SK-N-SH (cell line): ENCODE results near the gene G3BP1.
"Not testable (repeated sequence)": the region's sequence is repeated elsewhere in the genome, so short reads cannot be mapped to it uniquely, and the experiment has no call there.

Source experiments
- EP300 ChIP-seq, 2 experiments: IDR thresholded peaks; 2 replicates each; pipeline versions ENCODE4 v1.4.0 to v1.6.1; 2012; ENCODE audit warnings: borderline replicate concordance in 1 of 2, low read depth in 1 of 2, low read length in 1 of 2
- SIN3A ChIP-seq: IDR thresholded peaks from 2 replicates; pipeline ENCODE4 v1.6.1; 2012; ENCODE audit warnings: low read depth, mild to moderate bottlenecking, low read length, moderate library complexity, borderline replicate concordance
- YY1 ChIP-seq: IDR thresholded peaks from 2 replicates; pipeline ENCODE4 v1.4.0; 2012; ENCODE audit warnings: low read depth, mild to moderate bottlenecking
- TF ChIP-seq, protein P1 (sequence below): fragments of 200-600 bp; sonication (generic); IDR thresholded peaks from 2 replicates; pipeline ENCODE4 v1.6.1; 2017; ENCODE audit warnings: antibody characterized with exemption, mild to moderate bottlenecking, moderate library complexity

DNA sequence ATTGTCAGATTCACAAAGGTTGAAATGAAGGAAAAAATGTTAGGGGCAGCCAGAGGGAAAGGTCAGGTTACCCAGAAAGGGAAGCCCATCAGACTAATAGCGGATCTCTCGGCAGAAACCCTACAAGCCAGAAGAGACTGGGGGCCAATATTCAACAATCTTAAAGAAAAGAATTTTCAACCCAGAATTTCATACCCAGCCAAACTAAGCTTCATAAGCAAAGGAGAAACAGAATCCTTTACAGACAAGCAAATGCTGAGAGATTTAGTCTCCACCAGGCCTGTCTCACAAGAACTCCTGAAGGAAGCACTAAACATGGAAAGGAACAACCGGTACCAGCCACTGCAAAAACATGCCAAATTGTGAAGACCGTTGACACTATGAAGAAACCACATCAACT is 61.1 kb downstream of the G3BP1 start:
- TF ChIP-seq, protein P1, sequence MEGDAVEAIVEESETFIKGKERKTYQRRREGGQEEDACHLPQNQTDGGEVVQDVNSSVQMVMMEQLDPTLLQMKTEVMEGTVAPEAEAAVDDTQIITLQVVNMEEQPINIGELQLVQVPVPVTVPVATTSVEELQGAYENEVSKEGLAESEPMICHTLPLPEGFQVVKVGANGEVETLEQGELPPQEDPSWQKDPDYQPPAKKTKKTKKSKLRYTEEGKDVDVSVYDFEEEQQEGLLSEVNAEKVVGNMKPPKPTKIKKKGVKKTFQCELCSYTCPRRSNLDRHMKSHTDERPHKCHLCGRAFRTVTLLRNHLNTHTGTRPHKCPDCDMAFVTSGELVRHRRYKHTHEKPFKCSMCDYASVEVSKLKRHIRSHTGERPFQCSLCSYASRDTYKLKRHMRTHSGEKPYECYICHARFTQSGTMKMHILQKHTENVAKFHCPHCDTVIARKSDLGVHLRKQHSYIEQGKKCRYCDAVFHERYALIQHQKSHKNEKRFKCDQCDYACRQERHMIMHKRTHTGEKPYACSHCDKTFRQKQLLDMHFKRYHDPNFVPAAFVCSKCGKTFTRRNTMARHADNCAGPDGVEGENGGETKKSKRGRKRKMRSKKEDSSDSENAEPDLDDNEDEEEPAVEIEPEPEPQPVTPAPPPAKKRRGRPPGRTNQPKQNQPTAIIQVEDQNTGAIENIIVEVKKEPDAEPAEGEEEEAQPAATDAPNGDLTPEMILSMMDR = not testable (repeated sequence)
- not testable (repeated sequence) for TF ChIP-seq YY1; EP300 (IDR thresholded peaks at IDR 0.05; ENCODE audit: borderline replicate concordance in 1 of 2, low read depth in 1 of 2, low read length in 1 of 2); SIN3A
